SHP77 (cell line): ENCODE data around the gene SLC2A10.

Experiments
- DNase-seq, 2 experiments: peaks; one replicate each; lab custom pipeline; 2025; lab: John Stamatoyannopoulos, UW

The SLC2A10 gene

DNA sequence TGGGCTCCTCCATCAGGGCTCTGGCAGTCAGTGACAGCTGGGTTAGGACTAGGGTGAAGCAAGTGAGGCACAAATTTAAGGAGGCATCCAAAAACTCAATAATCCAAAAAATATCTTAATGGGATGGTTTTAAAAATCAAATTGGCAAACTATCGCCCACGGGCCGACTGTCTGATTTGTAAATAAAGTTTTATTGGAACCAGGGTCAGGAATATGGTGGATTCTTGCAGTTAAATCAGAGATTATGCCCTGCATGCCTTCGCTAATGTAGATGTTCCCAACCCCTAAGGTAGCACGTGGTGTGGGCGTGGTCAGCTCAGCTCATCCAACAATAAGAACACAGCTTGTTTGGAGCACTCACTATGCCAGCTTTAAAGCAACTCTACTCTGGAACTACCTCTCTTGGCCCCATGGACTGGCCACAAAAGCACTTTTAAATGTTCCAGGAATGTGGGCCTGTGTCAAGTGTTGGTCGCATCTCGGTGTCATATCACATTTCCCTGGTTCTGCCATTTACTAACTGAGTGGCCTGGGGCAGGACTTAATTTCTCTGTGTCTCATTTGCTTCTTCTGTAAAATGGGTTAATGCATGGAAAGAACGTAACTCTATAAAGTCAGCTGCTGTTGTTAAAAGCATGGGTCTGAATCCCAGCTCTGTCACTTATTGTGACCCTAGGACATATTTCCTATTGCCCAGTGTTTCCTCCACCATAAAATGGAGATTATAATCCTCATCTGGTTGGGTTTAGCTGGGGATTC, 27.2 kb upstream of the SLC2A10 start:
- DNase-seq: no peak

DNA sequence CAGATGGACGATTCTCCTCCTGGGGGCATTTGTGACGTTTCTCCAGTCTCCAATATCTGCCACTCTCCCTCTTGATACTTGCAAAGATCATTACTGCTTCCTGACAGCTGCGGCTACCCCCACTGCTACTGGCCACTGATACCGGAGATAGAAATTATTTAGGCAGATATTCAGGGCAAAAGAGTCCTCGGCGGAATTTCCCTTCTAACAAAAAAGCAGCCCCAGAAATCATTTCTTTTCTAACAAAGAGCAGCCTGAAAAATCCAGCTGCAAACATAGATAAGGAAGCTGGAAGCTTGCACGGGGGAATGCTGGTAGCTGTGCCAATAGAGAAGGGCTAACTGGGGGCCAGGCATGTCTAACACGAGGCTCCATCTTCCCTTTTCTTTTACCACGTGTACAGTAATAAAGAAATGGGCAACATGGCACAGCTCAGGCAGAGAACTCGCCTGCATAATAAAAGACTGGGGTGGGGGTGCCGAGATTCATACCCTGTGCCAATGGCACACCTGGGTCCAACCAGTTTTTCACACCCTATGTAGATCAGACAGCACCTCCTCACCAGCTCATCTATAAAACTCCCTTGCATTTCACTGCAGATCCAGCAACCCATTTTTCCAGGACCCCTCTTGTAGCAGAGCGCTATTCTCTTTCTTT, 26.3 kb upstream of the SLC2A10 start:
- DNase-seq: no peak

DNA sequence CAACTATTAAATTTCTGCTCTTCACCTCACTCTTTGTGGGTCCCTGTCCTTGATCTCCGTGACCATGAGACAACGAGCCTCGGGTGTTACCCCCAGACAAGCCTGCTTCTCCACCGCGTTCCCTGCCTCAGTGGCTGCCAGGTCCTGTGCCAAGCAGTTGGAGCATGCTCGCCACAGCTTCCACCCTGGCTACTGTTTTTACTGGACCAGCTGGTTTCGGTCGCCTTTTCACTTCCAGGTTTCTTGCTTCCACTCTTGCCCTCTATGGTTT, 25.8 kb upstream of the SLC2A10 start:
- DNase-seq: no peak

DNA sequence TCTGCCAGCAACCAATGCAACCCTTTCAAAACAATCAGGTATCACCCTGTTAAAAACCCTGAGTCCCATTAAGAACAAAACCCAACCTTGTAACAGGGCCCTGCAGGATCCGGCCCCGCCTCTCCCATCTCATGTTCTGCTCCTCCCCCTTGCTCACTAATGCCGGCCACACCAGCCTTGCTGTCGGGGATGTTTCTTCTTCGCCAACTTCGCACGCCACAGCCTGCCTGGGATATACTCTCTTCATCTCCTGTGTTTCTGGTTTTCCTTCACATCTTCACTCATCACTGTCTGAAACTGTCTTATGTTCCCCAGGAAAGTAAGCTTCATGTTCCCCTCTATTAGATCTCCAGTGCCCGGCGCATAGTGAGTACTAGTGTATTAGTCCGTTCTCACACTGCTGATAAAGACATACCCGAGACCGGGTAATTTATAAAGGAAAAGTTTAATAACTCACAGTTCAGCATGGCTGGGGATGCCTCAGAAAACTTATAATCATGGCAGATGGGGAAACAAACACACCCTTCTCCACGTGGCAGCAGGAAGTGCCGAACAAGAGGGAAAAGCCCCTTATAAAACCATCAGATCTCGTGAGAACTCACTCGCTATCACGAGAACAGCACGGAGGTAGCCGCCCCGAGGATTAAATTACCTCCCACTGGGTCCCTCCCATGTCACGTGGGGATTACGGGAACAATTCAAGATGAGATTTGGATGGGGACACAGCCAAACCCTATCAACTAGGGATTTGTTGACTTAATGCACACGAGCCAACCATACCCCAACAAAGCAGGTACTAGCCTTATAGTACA, 25.3 kb upstream of the SLC2A10 start:
- peak; percentile 77 to 80 for DNase-seq

DNA sequence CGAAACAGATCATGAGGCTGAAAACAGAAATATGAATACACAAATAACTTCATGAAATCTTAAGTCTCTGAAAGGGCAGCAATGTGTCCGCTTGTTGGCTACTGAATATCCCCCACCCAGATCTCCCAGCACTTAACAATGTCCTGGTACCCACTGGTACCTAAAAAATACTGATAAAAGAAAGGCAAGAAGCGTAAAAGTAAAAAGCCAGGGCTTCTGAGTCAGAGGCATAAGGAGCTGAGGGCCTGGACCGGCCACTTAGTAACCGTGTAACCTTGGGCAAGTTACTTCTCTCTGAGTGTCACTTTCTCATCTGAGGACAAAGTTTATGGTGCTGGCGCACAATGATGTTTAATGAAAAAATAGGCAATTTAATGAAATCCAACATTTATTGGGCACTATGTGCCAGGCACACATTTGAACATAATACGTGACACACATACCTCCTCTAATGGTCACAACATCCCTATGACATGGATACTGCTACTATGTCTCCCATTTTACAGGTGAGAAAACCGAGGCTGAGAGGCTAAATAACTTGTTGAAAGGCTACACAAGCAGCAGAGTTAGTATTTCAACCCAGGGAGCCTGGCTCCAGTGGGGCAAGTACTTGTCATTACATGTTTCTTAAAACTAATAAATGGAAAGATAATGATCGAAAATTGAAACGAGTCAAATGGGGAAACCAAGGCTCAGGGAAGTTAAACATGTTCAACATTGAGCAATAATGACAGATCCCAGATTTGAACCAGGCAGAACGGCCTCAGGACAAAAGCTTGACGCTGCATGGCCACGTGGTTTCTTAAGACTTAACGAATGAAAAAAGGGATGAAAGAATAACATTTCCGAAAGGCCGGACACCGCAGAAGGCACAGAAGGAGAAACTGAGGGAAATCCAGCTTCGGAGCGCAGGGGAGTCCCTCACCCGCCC, 21.0 kb upstream of the SLC2A10 start:
- DNase-seq: no peak

DNA sequence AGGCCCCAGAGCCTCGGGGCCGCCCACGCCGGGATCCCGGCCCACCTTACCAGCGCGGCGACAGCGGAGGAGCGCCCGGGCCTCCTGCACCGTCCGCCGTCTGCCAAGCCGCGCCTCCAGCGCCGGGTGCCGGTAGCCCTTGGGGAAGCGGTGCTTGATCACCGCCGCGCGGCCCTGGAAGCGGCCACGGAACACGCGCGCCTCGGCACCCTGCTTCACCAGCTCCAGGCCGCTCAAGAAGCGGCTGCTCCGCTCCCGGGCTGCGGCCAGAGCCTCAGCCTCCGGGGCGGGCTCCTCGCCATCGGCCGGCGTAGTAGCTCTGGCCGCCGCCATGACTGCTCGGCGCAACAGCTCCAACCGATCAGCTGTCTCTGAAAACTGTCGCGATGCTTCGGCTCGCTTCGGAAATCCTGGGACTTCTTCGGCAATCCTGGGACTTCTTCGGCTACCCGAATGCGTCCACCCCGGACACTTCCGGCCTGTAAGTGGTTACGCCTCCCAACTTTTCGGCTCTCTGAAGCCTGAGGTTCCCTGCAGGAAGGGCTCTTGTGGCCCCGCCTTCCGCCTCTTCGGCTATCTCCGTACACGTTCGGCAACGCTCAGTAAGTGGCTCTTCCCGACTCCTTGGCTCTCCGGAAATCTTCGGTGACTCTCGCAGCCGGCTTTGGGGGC, 20.2 kb upstream of the SLC2A10 start, which contains the start of gene TP53RK:
Gene TP53RK (minus strand): TSS at position 363 of the 672 bp plus-strand sequence. CDS start 30 bp downstream, at position 333.
- peak; percentile 82 to 89 for DNase-seq

DNA sequence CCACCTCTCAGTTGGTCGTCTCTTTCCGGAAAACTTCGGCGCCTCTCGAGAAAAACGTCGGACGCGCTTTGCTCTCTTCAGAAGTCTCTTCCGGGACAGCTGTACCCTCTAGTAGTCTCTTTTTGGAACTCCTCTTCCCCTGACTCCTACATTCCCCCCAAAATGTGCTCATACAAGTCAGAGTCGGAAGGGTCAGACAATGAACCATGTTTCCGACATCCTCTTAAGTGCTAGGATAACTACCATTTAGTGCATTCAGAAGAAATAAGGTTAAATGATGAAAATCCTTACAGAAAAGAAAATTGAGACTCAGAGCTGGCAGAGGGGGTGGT, 19.7 kb upstream of the SLC2A10 start:
- DNase-seq: no peak

DNA sequence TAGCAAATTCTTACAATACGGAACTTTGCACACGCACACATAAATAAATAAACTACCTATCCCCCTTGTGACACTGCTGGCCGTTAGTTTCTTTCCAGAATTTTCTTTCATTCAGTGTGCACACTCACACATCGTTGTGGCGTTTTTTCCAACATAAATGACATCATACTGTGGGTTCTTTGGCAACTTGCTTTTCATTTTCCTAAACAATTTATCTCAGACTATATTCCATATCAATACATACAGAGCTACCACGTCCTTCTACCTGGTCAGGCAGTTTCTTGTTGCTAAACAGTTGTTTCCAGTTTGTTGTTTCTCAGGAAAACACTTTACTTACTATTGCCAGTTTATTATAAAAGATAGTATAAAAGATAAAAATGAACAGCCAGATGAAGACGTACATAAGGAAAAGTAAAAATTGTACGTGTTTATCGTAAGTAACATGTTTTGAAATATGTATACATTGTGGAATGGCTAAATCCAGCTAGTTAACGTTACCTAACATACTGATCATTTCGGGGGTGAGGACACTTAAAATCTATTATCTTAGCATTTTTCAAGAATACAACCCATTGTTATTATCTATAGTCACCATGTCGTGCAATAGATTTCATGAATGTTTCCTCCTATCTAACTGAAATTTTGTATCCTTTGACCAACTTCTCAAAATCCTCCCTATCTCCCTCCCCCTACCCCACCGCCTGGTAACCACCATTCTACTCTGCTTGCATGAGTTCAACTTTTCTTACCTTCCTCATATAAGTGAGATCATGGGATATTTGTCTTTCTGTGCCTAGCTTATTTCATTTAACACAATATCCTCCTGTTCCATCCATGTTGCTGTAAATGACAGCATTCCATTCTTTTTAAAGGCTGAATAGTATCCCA, 19.0 kb upstream of the SLC2A10 start:
- DNase-seq: no peak

DNA sequence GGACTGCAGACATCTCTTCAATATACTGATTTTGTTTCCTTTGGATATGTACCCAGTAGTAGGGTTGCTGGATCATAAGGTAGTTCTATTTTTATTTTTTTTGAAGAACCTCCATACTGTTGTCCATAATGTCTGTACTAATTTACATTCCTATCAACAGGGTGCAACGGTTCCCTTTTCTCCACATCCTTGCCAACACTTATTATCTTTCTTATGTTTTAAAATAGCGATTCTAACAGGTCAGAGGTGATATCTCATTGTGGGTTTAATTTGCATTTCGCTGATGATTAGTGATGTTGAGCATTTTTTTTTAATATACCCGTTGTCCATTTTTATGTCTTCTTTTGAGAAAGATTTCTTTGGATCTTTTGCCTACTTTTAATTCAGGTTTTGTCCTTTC, 18.3 kb upstream of the SLC2A10 start:
- no peak for DNase-seq

DNA sequence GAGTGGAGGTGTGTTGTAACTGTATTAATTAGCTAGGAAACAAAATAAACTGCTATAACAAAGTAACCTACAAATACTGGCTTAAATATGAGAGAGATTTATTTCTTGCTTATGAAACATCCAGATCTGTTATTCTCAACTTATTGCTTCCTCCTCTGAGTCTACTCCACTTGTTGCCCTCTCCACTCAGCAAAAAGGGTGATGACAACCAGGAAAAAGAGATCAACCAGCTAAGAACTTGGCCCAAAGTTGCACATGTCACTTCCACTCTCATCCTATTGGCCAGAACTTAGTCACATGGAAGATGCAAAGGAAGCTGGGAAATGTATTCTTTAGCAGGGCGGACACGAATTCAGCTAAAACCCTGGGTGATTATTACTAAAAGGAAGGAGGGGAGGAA, 15.0 kb upstream of the SLC2A10 start:
- no peak for DNase-seq

DNA sequence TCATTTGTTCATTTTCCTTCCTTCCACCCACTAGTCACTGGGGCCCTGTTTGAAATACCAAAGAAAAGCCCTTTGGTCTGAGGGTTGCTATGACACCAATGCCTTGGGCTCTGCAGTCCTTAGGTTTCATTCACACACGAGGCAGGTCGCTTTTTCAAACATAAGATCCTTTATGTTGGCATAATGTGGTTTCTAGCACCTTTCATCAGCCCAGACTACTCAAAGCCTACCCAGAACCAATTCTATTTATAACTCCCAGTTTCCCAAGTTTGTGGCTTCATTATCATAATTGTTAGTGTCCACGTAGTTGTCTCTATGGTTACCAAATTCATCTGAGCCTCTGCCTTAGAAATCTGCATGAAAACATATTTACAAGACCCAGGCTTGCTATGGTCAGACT, 13.6 kb upstream of the SLC2A10 start:
- no peak for DNase-seq

DNA sequence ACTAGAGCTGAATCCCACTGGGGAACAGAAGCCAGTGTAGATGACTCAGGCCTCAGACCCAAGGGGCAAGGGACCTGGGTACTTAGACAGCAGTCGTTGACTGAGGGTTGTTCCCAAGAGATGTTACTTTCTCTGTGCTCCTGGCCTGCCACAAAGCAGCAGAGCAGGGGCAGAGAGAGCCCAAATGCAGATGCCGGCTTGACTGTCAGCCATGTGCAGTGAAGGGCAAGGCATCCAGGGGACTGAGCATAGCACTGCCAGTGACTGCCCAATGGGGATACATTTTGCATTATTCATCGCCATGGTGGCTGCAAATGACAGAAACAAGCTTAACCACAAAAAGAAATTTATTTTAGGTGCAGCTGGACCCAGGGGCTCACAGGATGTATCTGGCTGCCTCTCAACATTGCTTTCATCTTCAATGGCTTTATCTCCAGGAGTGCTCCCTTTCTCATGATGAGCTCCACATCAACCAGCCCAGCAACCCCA, 12.6 kb upstream of the SLC2A10 start:
- no peak for DNase-seq

DNA sequence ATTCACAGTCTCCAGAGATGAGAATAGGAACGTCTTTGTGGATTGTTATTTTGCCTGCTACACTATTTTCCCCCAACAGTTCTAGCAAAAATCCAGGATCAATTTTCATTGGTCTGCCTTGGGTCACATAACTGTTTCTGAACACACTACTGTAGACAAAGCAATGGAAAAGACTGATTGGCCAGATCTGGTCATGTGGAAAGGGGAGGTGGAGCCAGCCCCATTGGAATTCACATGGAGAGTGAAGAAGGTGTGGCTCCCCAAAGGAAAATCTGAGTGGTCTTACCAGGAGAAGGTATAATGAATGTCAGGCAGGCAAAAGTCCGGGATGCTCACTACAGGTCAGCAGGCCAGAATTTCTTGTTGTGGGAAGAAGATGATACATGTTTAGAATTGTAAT, 10.7 kb upstream of the SLC2A10 start:
- DNase-seq: no peak

DNA sequence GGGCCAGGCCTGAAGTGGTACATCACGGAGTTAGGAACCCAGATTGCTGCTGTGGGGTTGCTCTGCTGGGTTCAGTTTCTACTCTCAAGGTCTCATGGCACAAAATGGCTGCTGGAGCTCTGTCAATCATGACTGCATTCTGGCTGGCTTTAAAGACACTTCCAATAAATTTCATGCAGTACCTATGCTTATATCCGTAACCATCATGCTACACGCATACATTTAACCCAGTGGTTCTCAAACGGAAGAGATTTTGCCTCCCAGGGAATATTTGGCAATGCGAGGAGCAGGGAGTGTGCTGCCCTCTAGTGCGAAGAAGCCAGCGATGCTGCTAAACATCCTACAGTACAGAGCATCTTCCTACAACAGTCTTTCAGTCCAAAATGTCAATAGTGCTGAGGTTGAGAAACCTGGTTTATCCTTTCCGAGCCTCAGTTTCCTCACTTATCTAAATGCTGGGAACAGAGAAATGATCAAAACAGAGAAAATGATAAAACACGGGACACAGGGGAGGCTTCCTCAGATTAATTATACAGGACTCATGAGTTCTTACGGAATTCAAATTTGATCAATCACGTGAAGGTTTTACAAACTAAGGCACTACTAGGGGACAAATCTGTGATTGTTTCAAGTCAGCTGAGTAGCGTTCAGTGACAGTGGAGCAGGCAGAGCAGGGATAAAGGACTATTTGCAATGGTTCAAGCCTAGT, 9.6 kb upstream of the SLC2A10 start:
- peak in 1 of 2 experiments; percentile 31 for DNase-seq

DNA sequence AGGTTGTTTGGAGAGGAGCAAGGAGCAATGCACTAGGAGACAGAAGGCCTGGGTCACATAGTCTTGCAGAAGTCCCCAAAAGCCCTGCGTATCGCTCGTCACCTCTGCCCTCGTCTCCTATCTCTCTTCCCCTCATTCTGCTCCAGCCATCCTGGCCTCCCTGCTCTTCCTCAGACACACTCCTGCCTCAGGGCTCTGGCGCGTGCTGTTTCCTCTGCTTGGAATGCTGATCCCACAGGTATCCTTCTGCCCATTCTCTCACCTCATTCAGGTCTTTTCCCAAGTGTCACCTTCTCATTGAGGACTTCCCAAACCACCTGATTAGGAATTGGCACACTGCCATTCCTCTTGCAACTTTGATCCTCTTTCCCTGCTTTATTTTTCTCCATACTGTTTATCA, 9.0 kb upstream of the SLC2A10 start:
- no peak for DNase-seq

DNA sequence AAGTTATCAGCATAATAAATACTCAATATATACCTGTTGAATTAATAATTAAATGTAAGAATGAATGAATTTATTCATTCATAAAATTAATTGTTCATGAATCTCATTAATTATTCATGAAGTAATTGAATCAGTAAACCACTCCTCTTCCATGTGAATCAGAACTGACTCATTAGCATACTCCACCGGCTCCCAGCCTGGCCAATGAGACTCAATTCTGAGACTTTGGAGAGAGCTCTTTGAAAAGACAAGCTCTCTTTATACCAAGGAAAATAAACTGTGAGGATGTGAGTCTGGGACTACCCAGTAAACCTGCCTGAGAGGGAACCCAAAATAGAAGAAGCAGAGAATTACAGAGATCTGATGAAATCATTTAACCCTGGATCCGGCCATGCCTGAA, 8.4 kb upstream of the SLC2A10 start:
- no peak for DNase-seq

DNA sequence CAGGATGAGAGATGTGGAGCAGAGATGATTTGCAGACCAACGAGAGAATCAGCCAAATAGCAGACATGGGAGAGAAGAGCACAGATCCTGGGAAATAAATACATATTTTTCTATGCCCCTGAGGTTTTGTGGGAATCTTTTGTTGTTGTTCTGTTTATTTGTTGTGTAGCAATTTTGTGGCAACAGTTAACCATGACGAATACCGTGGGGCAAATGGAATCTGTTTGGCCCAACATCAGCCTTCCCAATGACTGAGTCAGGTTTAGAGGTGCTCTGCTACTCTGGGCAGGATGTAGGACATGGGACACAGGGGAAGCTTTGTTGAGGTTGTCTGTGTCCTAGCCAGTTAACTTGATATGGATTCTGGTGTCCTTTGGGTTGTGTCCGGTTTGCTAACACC, 7.9 kb upstream of the SLC2A10 start:
- DNase-seq: no peak

DNA sequence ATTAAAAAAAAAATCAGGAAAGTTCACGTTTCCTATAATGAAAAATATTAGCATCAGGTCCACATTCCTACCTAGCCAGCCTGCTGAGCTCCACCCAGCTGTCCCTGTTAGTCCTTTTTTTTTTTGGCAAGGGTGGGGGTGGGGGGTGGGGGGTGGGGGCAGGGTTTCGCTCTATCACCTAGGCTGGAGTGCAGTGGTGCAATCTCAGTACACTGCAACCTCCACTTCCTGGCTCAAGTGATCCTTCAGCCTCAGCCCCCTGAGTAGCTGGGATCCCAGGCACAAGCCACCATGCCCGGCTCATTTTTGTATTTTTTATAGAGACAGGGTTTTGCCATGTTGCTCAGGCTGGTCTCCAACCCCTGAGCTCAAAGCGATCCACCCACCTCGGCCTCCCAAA, 7.5 kb upstream of the SLC2A10 start:
- DNase-seq: no peak

DNA sequence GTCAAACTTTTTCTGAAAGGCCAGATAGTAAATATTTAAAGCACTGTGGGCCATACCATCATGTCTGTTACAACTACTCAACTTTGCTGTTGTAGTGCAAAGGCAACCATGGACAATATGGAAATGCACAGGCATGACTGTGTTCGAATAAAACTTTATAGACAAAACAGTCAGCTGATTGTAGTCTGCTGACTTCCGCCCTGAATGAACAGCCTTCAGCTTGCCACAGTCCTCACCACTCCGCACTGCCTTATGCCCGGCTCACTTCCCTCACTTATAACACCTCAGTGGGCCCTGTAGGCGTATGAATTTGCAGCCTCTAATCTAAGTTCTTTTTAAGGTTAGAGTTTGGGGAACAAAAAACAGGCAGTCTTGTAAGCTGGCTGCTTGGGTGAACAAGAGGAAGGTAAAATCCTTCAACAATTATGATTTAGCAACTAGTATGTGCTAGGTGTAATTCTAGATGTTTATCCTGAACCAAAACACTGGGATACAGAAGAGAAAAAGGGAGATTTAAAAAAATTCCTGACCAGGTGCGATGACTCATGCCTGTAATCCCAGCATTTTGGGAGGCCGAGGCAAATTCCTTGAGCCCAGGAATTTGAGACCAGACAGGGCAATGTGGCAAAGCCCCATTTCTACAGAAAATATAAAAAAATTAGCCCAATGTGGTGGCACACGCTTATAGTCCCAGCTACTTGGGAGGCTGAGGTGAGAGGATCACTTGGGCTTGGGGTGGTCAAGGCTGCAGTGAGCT, 6.8 kb upstream of the SLC2A10 start:
- no peak for DNase-seq
